NCI-H2029 treated with DMSO at 0.1 percent for 48 hours (cell line): ENCODE measurements around the gene CAB39.

Experiments used
- DNase-seq: peaks from one replicate; lab custom pipeline; 2025; lab: John Stamatoyannopoulos, UW

Gene CAB39

DNA sequence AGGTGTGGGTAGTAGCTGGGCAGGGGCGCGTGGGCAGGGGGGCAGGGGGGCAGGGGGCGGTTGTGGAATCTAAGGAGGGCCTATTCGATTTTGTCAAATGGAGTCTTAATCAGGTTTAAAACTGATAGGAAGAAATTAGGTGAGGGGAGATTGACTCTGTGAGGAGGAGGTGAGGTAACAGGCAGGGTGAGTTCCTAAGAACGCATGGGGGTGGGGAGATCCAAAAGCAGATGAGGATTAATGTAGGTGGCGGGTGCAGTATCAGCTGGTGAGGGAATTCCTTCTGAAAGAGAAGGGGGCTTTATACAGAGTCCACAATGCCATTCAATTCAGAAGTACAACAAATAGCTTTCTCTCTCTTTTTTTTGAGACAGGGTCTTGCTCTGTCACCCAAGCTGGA, 72.7 kb downstream of the CAB39 start:
- no peak for DNase-seq

- no peak for DNase-seq
Measured at GRCh38 chr2:230787101-230787500, 74.5 kb downstream of the CAB39 start.

DNA sequence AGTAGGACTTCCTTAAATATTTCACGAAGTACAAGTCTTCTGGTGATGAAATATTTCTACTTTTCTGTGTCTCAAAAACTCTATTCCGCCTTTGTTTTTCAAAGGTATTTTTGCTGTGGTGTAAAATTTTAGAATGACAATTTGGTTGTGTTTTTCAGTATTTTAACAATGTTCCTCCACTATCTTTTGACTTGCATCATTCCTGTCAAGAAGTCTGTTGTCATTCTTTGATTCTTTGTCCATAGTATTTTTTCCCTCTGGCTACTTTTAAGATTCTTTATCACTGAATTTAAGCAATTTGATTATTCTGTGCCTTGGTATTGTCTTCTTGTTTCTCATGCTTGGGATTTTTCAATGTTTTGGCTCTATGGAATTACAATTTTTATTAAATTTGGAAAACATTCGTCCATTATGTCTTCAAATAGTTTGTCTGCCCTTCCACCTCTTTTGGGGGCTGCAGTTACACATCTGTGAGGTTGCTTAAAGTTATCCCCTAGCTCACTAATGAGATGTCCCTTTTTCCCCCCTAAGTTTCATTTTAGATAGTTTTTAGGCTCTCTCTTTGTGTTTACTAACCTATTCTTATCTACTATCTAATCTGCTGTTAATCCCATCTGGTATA, 76.0 kb downstream of the CAB39 start:
- DNase-seq, result no peak

GRCh38 chr2:230790981-230791380, 78.3 kb downstream of the CAB39 start:
- DNase-seq, result no peak

DNA sequence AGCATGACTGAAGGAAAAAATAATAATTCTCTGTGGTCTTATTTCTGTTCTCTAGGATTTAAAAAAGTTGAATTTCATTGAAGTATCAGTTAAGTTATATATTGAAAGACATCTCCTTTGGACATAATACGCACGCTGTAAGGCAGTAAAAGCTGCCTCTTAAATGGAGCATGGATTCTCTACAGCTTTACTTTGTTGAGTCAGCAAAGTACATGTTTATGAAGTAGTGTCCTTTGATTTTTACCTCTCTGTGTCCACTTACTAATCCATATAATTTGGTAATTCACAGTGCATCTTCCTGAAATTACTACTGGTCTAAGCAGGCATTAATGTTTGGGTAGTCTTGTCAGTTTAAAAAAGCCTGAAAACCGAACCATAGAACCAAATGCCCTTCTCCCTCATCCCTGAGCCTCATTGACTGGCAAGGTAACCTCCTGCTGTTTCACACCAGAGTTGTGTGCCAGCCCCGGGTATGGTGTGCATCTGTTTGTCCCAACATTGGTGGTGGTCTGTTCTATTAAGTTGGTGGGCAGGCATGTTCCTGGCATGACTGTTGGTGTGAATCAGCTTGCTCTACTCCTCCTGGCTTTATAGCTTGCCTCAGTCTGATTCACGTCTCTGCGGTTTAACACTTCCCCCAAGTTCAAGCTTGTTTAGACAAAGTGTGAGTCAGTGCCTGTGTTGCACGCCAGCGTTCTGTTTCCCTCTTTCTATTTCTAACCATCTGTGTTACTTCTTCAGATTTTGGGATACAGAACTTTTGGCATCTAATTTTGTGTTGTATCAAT, 81.1 kb downstream of the CAB39 start:
- DNase-seq, result no peak

DNA sequence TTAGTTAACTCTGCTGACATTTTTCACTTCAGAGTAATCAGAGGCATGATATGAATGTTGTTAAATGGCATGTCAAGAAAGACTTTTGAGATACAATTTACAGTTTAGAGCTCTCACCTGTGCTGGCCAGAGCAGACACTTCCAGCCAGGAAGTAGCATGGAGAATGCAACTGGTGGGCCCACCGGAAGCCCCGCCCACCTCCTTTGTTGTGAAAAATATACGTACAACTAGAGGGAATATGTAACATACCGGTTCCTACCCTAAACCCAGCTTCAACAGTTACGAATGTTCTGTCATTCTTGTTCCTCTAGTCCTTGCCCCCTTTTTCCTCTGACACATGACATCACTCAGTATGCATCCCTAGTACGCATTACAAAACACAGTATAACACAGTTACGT, 81.9 kb downstream of the CAB39 start:
- DNase-seq, result no peak

DNA sequence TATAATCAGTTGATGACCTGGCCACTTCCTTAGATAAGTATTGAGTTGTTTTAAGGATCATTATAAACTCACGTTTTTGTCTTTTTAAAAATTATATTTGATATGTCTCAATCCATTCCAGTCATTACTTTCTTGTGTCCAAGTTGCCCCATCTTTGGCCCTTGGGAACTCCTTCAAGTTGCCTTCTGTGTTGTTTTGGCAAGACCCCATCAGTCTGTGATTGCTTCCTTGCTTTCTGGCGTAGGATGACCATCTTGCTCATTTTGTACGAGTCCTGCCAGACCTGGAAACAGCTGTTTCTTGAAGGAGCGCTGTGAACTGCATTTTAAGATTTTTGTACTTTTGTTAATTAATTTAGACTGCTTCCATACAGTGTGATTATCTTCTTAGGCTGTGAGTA, 83.2 kb downstream of the CAB39 start:
- DNase-seq, result no peak

DNA sequence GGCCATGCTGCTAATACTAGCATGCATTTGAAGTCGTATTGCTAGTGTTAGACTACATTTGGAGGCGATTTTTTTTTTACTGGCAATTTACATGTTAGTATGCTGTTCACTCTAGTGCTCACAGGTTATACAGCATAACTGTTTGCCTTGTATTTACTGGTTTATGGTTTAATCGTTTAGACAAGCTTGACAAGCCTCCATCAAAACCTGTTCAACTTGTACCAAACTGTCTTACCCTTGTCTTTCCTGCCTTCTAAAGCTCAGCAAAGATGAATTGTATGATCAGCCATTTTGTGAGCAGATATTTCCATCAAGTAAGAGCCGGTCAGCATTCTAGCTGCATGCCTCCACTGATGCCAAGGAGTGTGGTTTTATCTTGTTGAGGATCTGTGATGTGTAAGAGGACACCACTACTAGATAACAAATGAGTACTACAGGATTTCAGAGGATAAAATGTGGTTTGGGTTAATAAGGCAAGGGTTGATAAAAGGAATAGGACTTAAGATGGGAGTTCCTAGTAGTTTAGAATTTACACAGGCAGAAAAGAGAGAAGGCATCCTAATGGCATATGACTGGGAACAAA, 83.7 kb downstream of the CAB39 start:
- DNase-seq, result no peak

DNA sequence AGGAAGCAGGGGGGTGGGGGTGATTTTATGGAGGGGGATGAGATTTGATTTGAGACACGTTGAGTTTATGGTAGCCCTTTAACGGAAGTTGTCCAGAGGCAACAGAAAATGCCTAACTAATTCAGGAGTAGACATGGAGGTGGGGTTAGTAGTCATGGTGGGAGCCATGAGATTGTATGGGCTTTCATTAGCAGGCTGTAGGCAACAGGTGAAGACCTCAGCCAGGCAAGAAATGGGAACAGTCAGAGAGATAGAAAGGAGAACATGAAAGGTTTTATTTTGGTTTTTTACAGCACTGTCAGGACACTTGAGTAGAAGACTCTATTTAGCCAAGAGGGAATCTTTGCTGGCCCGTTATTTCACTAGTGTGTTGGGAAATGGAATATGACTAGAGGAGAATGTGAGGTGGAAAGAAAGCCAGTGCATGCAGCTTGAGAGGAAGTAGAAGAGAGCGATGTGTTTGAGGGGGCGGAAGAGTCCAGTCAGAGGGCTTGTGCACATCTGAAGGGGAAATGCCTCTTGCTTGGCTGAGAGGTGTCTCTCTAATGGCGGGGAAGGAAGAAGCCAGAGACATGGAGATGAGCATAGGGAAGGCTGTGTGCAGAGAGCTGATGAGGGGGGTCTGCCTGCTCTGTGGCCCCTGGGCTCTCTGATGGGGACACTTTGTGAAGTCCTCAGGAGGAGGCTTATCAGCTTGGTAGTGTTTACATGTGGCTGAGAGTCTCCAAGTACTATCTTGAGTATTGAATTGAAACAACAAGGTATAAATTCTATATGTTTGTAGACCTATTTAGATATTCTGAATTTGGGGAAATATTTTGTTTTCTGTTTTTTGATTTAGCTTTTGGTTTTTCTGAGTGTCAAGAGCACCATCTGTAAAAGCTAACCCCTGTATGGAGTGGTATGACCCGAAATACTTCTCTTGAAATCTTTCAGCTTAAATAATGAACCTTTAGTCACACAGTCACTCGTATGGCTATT, 85.2 kb downstream of the CAB39 start:
- DNase-seq, result no peak

DNA sequence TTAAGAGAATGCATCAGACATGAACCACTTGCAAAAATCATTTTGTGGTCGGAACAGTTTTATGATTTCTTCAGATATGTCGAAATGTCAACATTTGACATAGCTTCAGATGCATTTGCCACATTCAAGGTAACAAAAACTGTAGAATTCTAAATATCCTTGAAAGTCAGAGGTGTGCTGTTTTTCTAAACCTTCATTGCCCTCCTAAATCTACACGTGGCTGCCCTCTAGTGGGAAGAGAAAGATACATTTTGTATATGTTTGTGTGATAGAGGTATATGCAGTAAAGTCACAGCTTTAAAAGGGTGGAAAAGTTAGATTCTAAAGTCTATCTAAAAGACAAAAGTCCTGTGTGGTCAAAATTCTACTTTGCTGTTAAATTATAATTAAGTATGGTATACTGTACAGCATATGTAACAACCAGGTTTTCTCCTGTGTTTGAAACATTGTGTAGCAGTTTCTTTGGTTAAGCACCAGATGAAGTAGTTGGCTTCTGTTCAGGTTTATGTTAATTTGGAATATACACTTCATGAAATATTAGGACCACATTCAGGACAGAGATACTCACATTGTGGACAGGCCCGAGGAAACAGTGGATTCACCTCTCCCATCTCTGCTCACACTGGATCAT, 86.2 kb downstream of the CAB39 start:
- peak; percentile 45 for DNase-seq

GRCh38 chr2:230805353-230806017, 92.8 kb downstream of the CAB39 start:
- no peak for DNase-seq

GRCh38 chr2:230807729-230808128, 95.1 kb downstream of the CAB39 start:
- DNase-seq, result no peak

GRCh38 chr2:230809015-230809414, 96.4 kb downstream of the CAB39 start:
- no peak for DNase-seq

GRCh38 chr2:230809677-230810251, 97.1 kb downstream of the CAB39 start:
- DNase-seq, result no peak

DNA sequence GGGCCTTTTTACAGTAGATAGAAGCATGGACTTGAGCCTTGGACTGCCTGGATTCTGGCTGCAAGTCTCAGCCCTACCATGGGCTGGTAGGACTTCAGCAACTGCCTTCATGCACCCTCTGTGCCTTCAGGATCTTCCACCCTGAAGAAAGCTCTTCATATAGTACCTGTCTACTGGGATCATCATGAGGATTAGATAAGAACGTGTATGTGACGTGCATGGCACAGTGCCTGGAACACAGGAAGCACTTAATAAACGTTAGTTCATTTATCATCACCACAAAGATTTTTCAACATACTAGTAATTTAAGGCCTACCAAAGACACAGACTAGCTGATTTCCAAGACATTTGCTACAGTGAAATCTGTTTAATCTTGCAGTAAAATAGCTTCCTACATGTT, 98.9 kb downstream of the CAB39 start:
- DNase-seq, result no peak

DNA sequence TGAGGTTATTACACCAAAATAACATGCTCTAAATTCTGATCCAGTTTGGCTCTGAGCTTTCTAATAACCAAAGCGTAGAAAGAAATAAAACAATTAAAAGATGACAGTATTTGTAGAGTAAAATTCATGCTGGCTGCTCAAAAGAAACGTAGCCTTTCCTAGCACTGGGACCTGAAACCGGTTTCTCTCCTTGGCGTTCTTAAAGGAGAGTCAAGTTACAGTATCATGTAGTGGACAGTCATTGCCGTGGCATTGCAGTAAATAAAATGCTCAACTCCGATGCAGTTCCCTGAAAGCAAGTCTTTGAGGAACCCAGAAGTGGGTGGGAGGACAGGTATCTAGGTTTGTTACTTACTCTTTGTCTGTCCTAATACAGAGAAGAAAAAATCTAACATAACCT, 99.4 kb downstream of the CAB39 start:
- no peak for DNase-seq

- no peak for DNase-seq
Measured at GRCh38 chr2:230814616-230815015, 102.0 kb downstream of the CAB39 start.

DNA sequence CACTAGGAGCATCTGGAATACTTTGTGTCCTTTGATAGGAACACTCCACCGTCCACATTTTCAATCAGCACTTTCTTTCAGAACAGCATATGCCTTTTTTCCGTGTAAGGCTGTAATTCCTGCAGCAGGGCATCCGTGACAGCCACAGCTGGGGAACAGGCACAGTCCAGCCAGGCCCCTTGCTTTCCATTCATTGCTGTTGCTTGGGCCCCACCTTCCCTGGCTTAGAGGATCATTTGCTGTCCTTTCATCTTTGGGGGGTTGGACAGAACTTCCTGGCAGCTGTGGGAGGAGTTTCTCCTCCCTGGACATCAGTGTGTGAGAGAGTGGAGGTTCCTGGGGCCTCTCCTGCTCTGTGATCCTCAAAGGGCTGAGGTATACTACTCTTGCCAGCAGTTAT, 102.4 kb downstream of the CAB39 start:
- no peak for DNase-seq

DNA sequence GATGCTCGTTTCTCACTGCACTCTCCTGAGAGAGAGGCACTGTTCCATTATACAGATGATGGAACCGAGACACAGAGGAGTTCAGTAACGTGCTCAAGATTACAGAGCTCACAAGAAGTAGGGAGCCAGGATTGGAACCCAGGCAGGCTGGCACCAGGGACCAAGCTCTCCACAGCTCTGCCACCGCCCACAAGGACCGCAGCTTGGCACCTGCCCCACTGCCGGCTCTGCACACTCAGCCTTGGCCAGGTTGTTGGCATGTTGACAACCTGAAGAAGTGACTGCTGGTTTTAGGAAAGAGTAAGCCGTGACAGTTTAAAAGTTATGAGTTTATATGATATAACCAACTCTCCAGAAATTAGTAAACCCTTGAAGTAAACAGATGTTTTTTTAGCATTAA, 104.1 kb downstream of the CAB39 start:
- DNase-seq, result no peak

DNA sequence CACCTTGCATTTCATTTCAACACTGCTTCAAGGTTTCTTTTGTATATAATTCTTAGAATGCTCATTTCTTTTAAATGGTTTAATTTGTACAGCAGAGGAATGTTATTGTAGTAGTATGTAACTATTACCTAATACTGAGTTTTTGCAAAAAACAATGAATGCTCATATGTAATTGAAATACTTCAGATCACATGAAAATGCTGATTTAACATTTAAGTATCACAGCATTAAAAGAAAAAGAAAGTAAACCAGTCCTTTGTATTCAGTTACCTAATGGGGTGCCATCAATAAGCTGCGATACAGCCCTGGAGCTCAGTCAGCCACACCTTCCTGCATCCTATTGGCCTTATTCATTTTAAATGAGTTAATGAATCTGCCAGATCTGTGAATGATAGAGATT, 106.8 kb downstream of the CAB39 start:
- no peak for DNase-seq
